Measurements from ENCODE around the gene MIOX. TPM values are rescaled to one million over a fixed set of nuclear protein-coding genes. Genes with fewer than 3 reads are reported as not detected.

Gene MIOX
- total and polyA plus RNA-seq, 9 of the 15 experiments (the other 6 are each of a cell fraction or from before 2014, with no cell fraction given): 0.08 TPM; not detected in 8

DNA sequence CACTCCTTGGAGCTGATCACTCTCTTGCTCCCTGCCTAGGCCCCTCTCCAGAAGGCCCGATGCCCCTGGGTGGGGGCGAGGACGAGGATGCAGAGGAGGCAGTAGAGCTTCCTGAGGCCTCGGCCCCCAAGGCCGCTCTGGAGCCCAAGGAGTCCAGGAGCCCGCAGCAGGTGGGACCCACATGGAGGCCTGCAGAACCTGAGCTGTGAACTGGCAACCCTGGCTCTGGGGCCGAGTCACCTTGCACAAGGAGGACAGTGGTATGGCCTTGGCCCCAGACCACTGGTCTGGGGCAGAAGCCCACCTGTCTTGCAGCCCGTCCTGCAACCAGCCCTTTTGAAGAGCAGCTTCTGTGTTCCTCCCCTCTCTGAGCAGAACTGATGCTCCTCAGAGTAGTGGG is 32.5 kb downstream of the MIOX start:
- TF ChIP-seq NONO (IDR thresholded peaks at IDR 0.05; ENCODE audit: low read depth in 2 of 2, low read length in 1 of 2): no peak
- TF ChIP-seq, protein P1, sequence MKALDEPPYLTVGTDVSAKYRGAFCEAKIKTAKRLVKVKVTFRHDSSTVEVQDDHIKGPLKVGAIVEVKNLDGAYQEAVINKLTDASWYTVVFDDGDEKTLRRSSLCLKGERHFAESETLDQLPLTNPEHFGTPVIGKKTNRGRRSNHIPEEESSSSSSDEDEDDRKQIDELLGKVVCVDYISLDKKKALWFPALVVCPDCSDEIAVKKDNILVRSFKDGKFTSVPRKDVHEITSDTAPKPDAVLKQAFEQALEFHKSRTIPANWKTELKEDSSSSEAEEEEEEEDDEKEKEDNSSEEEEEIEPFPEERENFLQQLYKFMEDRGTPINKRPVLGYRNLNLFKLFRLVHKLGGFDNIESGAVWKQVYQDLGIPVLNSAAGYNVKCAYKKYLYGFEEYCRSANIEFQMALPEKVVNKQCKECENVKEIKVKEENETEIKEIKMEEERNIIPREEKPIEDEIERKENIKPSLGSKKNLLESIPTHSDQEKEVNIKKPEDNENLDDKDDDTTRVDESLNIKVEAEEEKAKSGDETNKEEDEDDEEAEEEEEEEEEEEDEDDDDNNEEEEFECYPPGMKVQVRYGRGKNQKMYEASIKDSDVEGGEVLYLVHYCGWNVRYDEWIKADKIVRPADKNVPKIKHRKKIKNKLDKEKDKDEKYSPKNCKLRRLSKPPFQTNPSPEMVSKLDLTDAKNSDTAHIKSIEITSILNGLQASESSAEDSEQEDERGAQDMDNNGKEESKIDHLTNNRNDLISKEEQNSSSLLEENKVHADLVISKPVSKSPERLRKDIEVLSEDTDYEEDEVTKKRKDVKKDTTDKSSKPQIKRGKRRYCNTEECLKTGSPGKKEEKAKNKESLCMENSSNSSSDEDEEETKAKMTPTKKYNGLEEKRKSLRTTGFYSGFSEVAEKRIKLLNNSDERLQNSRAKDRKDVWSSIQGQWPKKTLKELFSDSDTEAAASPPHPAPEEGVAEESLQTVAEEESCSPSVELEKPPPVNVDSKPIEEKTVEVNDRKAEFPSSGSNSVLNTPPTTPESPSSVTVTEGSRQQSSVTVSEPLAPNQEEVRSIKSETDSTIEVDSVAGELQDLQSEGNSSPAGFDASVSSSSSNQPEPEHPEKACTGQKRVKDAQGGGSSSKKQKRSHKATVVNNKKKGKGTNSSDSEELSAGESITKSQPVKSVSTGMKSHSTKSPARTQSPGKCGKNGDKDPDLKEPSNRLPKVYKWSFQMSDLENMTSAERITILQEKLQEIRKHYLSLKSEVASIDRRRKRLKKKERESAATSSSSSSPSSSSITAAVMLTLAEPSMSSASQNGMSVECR (CRISPR knock-in tag; IDR thresholded peaks at IDR 0.05): no peak
- TF ChIP-seq POLR2G (IDR thresholded peaks at IDR 0.05; ENCODE audit: low read depth, low read length): peak; percentile 41
- no peak for TF ChIP-seq ATF2 (CRISPR knock-in tag; IDR thresholded peaks at IDR 0.05)
- TF ChIP-seq RBFOX2 (IDR thresholded peaks at IDR 0.05; ENCODE audit: low read depth, low read length): peak; percentile 28; the same call in 1 of the 2 replicates
- TF ChIP-seq POLR2B (IDR thresholded peaks at IDR 0.05; ENCODE audit: low read depth, partially characterized antibody): no peak
- no peak for TF ChIP-seq PPARD (CRISPR knock-in tag; IDR thresholded peaks at IDR 0.05)
- TF ChIP-seq KAT2B (IDR thresholded peaks at IDR 0.05; ENCODE audit: low read depth, low read length): no peak
- no peak for TF ChIP-seq MCM3 (IDR thresholded peaks at IDR 0.05)
- peaks cover 0 to 16% of the 10 kb centered on the region in 2 experiments; a peak in 3 of 5 replicates for H3K4me1 ChIP-seq (replicated peaks in 1 of 2; ENCODE audit: control insufficient read depth in 2 of 2, insufficient read depth in 2 of 2, low read length in 2 of 2)
- H3K27me3 ChIP-seq (ENCODE audit: control insufficient read depth in 2 of 2, insufficient read depth in 2 of 2, low read length in 2 of 2): no peaks in the 10 kb centered on the region
- H3K27ac ChIP-seq (ENCODE audit: extremely low read depth, low read depth, low read length): no peak overlapping the region
- BruUV-seq (replicated peaks): no TSS peak
- FAIRE-seq (no peak), ATAC-seq (no peak), DNase-seq (ENCODE audit: extremely low read depth in 1 of 4, low spot score in 3 of 4) (no peak)
- H3K79me2 ChIP-seq (ENCODE audit: control insufficient read depth, insufficient read depth, low read length): peaks cover 25% of the 10 kb centered on the region
- no peak overlapping the region for H3K4me2 ChIP-seq (ENCODE audit: insufficient read depth, low read length)
- POLR2A ChIA-PET: interaction anchor here (1.8 to 2.7 kb wide), 2 partner anchors 9 to 11 kb away, joined by 6 to 11 read pairs; partner anchors contain the start of genes LMF2 and NCAPH2
- in situ Hi-C loops (cut with MboI): no loop called here
- 0 out of 2 replicates have a peak, but pooled peaks cover 4% of the 10 kb centered on the region for H4K20me1 ChIP-seq (replicated peaks; ENCODE audit: control insufficient read depth, insufficient read depth, low read length)
- H3K4me3 ChIP-seq: no peak overlapping the region
- CTCF ChIA-PET (ENCODE audit: low intra/inter-chr PET ratio): no interaction called here
- no peaks in the 10 kb centered on the region for H3K9me1 ChIP-seq (ENCODE audit: control insufficient read depth, insufficient read depth, low read length)
- 92% methylated on average over 5 of the region's 8 CpGs for WGBS (ENCODE audit: insufficient coverage, low coverage, missing lambda C conversion rate)
- no peak overlapping the region for H2AFZ ChIP-seq (ENCODE audit: low read depth, low read length)
- H3K9me3 ChIP-seq (replicated peaks; ENCODE audit: control insufficient read depth, insufficient read depth, low read depth, low read length): no peaks in the 10 kb centered on the region
- intact Hi-C loops (cut with micrococcal nuclease): no loop called here
- H3K9ac ChIP-seq (ENCODE audit: insufficient read depth in 1 of 2, low read depth in 2 of 2, low read length in 2 of 2): no peak overlapping the region
- peaks cover 79% of the 10 kb centered on the region; the same call in 1 of the 3 replicates for H3K36me3 ChIP-seq (ENCODE audit: control insufficient read depth, insufficient read depth, low read length)
